Measurements from ENCODE around the gene WDR46. TPM values are rescaled to one million over a fixed set of nuclear protein-coding genes. Genes with fewer than 3 reads are reported as not detected.

The WDR46 gene
- total and polyA plus RNA-seq, 2 donors, result 29.7 to 40.2 TPM

- no peak for DNase-seq (ENCODE audit: extremely low spot score)
- peak overlapping the region; percentile 48 for H3K4me3 ChIP-seq (ENCODE audit: low read depth, low read length)
- no peaks in the 10 kb centered on the region for H3K4me1 ChIP-seq (ENCODE audit: insufficient read depth)
- under 1% methylated on average over 26 of the region's 27 CpGs for WGBS
- H3K36me3 ChIP-seq (ENCODE audit: insufficient read depth), result no peaks in the 10 kb centered on the region
- H3K27ac ChIP-seq (ENCODE audit: low read depth), result no peak overlapping the region
These were observed 28.3 kb upstream of the WDR46 start for GRCh38 chr6:33317419-33317668.

GRCh38 chr6:33316603-33317418 lies 27.8 kb upstream of the WDR46 start:
- H3K27ac ChIP-seq (ENCODE audit: low read depth), result no peak overlapping the region
- peak overlapping the region; percentile 48 for H3K4me3 ChIP-seq (ENCODE audit: low read depth, low read length)
- 73% methylated on average over 19 of the region's 19 CpGs for WGBS
- no peaks in the 10 kb centered on the region for H3K4me1 ChIP-seq (ENCODE audit: insufficient read depth)
- no peak for DNase-seq (ENCODE audit: extremely low spot score)
- no peaks in the 10 kb centered on the region for H3K36me3 ChIP-seq (ENCODE audit: insufficient read depth)

- Histone ChIP-seq H3K27ac (ENCODE audit: low read depth) (no peak overlapping the region), H3K4me1 (ENCODE audit: insufficient read depth) (no peaks in the 10 kb centered on the region), H3K36me3 (ENCODE audit: insufficient read depth) (no peaks in the 10 kb centered on the region), H3K4me3 (ENCODE audit: low read depth, low read length) (no peak overlapping the region)
- DNase-seq (ENCODE audit: extremely low spot score), result no peak
- 88% methylated on average over 17 of the region's 17 CpGs for WGBS
These were observed 27.0 kb upstream of the WDR46 start for GRCh38 chr6:33315793-33316602.

GRCh38 chr6:33314943-33315792 lies 26.1 kb upstream of the WDR46 start:
- Histone ChIP-seq H3K4me3 (ENCODE audit: low read depth, low read length) (peak overlapping the region; percentile 56), H3K36me3 (ENCODE audit: insufficient read depth) (no peaks in the 10 kb centered on the region), H3K4me1 (ENCODE audit: insufficient read depth) (no peaks in the 10 kb centered on the region), H3K27ac (ENCODE audit: low read depth) (peak overlapping the region; percentile 98)
- 37% methylated on average over 47 of the region's 47 CpGs for WGBS
- no peak for DNase-seq (ENCODE audit: extremely low spot score)

DNA sequence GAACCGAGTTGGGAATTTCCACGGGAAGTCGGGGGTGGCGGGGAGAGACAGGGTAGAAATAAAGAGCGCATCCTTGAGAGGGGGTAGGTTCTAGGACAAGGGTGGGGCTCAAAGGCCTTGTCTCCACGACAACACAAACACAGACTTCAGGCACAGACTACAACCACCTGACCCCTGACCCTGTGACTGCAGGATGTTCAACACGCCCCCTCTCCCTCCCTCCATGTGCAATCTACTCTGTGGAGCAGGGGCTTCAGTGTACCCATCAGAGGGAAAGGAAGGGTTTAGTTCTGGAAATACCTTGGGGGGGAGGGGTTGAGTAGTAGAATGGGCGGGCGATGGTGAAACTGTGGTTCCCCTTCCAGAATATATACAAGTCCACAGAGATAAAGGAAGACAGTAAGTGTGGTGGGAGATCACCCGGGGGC lies 25.5 kb upstream of the WDR46 start:
- Histone ChIP-seq H3K36me3 (ENCODE audit: insufficient read depth) (no peaks in the 10 kb centered on the region), H3K4me1 (ENCODE audit: insufficient read depth) (no peaks in the 10 kb centered on the region), H3K27ac (ENCODE audit: low read depth) (peak overlapping the region; percentile 98), H3K4me3 (ENCODE audit: low read depth, low read length) (peak overlapping the region; percentile 56)
- WGBS, result 2% methylated on average over 10 of the region's 10 CpGs
- peak; percentile 54 for DNase-seq (ENCODE audit: extremely low spot score)

GRCh38 chr6:33313709-33314514 lies 24.9 kb upstream of the WDR46 start, which contains the start of gene TAPBP:
Gene TAPBP (minus strand): TSS chr6:33314078. CDS start chr6:33314041, 37 bp downstream.
- Histone ChIP-seq H3K4me3 (ENCODE audit: low read depth, low read length) (peak within 1 kb of the TSS; percentile 56), H3K36me3 (ENCODE audit: insufficient read depth) (no peaks in the 10 kb centered on the region), H3K27ac (ENCODE audit: low read depth) (peak within 1 kb of the TSS; percentile 98), H3K4me1 (ENCODE audit: insufficient read depth) (no peaks in the 10 kb centered on the region)
- no peak for DNase-seq (ENCODE audit: extremely low spot score)
- WGBS, result under 1% methylated on average over 47 of the region's 47 CpGs

DNA sequence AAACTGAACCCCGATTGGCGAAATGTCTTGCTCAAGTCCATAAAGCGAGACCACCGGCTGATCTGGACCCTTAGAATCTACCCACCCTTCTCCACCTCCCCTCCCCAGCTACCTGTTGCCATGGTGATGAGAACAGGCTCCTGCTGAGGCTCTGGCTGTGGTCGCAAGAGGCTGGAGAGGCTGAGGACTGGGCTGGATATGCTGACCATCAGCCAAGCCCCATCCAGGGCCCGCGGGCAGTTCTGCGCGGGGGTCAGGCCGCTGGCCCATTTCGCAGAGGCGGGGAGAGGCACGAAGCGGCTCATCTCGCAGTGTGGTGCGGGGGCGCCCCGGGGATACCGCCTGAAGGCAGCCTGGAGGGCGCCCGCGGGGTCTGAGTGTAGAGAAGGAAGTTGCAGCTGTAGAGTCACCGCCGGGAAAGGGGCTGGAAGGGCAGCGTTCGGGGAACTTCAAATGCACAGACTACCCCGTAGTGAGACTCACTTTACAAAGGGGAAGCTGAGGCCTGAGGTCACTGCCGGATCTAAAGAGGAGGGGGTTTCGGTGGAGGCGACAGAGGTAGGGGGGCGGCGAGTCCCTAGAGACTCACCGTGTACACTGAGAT lies 24.2 kb upstream of the WDR46 start:
- Histone ChIP-seq H3K4me3 (ENCODE audit: low read depth, low read length) (peak overlapping the region; percentile 56), H3K4me1 (ENCODE audit: insufficient read depth) (no peaks in the 10 kb centered on the region), H3K36me3 (ENCODE audit: insufficient read depth) (no peaks in the 10 kb centered on the region), H3K27ac (ENCODE audit: low read depth) (peak overlapping the region; percentile 98)
- WGBS, result under 1% methylated on average over 33 of the region's 33 CpGs
- DNase-seq (ENCODE audit: extremely low spot score), result no peak

- Histone ChIP-seq H3K4me1 (ENCODE audit: insufficient read depth) (no peaks in the 10 kb centered on the region), H3K36me3 (ENCODE audit: insufficient read depth) (no peaks in the 10 kb centered on the region), H3K27ac (ENCODE audit: low read depth) (peak overlapping the region; percentile 98), H3K4me3 (ENCODE audit: low read depth, low read length) (peak overlapping the region; percentile 56)
- 9% methylated on average over 29 of the region's 29 CpGs for WGBS
- no peak for DNase-seq (ENCODE audit: extremely low spot score)
These were observed 23.5 kb upstream of the WDR46 start for GRCh38 chr6:33312361-33313104.

DNA sequence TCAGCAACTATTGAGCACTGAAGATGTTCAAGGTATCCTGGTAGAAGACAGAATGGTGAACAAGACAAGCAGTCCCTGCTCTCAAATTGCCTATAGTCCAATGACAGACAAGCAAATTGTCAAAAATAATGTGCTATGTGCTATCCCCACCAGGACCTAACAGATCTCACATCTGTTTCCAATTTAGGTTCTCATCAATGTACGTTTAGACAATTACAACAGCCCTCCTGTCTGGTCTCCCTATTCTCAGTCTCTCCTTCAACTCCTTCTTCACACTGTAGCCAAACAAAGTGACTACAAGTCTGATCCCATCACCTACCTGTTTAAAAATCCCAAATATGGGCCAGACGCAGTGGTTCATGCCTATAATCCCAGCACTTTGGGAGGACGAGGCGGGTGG lies 17.3 kb upstream of the WDR46 start:
- no peak for DNase-seq (ENCODE audit: extremely low spot score)
- Histone ChIP-seq H3K36me3 (ENCODE audit: insufficient read depth) (peaks cover 3% of the 10 kb centered on the region), H3K4me3 (ENCODE audit: low read depth, low read length) (no peak overlapping the region), H3K4me1 (ENCODE audit: insufficient read depth) (no peaks in the 10 kb centered on the region), H3K27ac (ENCODE audit: low read depth) (no peak overlapping the region)
- WGBS, result 79% methylated on average over 4 of the region's 4 CpGs

GRCh38 chr6:33305052-33305451 lies 16.0 kb upstream of the WDR46 start:
- no peaks in the 10 kb centered on the region for H3K4me1 ChIP-seq (ENCODE audit: insufficient read depth)
- 82% methylated on average over 8 of the region's 8 CpGs for WGBS
- no peak overlapping the region for H3K27ac ChIP-seq (ENCODE audit: low read depth)
- no peak overlapping the region for H3K4me3 ChIP-seq (ENCODE audit: low read depth, low read length)
- no peak for DNase-seq (ENCODE audit: extremely low spot score)
- peaks cover 3% of the 10 kb centered on the region for H3K36me3 ChIP-seq (ENCODE audit: insufficient read depth)

- 86% methylated on average over 16 of the region's 16 CpGs for WGBS
These were observed 15.2 kb upstream of the WDR46 start for GRCh38 chr6:33304216-33304615.

GRCh38 chr6:33301877-33302276 lies 12.8 kb upstream of the WDR46 start:
- DNase-seq (ENCODE audit: extremely low spot score), result no peak
- H3K27ac ChIP-seq (ENCODE audit: low read depth), result no peak overlapping the region
- no peak overlapping the region for H3K4me3 ChIP-seq (ENCODE audit: low read depth, low read length)
- 91% methylated on average over 3 of the region's 3 CpGs for WGBS
- peaks cover 3% of the 10 kb centered on the region for H3K36me3 ChIP-seq (ENCODE audit: insufficient read depth)
- no peaks in the 10 kb centered on the region for H3K4me1 ChIP-seq (ENCODE audit: insufficient read depth)

More at GRCh38 chr6:33304216-33304615, 15.2 kb upstream of the WDR46 start:
- DNase-seq (ENCODE audit: extremely low spot score), result no peak
- Histone ChIP-seq H3K4me3 (ENCODE audit: low read depth, low read length) (no peak overlapping the region), H3K4me1 (ENCODE audit: insufficient read depth) (no peaks in the 10 kb centered on the region), H3K36me3 (ENCODE audit: insufficient read depth) (peaks cover 3% of the 10 kb centered on the region), H3K27ac (ENCODE audit: low read depth) (no peak overlapping the region)

Measured in urinary bladder (tissue), 4 donors.